Astrocyte of the spinal cord (primary cell): ENCODE measurements around the gene SLC4A9.

Experiments used
- DNase-seq: peaks from one replicate; pipeline ENCODE4 v3.0.0; 2011; ENCODE audit warnings: low read depth, low spot score
- H3K4me3 ChIP-seq: 2 replicates; pipeline ENCODE4 v1.5.1; 2011; ENCODE audit warnings: low read depth, mild to moderate bottlenecking, low read length, moderate library complexity
- in situ Hi-C: cut with HindIII; loops from 2 replicates; pipeline ENCODE4 v1.10.0; 2017; ENCODE audit warnings: low sequenced_read_pairs
- TF ChIP-seq, protein P1 (sequence below): IDR thresholded peaks from 2 replicates; pipeline ENCODE4 v1.5.1; 2012; ENCODE audit warnings: low read depth, mild to moderate bottlenecking, low read length, inconsistent platforms

SLC4A9 gene

DNA sequence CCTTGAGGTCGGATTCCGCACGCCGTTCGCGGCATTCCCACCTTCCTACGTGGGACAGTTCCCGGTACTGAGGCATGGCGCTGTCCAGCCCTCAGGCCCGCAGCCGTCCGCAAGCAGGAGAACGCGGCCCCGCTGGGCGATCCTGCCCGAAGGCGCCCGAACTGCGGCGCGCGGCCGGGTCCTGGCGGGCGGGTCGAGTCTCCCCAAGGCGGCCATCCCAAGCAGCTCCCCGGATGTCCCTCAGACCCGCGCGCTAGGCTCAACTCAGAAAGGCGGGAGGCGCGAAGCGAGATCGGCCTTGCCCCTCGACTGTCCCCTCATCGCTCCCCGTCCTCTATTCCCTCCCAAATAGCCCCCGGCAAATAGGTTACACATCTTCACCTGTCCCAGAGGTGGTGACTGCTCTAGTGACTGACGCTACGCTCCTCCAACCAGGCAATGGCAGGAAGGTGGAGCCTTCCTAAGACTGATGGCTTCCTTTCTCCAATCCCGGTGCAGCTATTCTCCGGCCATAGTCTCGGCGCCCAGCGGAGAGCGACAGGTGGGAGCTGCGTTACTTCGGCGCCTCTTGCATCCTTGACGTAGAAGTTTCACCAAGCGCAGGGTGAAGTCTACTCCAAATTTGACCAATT is 40.9 kb downstream of the SLC4A9 start:
- H3K4me3 ChIP-seq: peak overlapping the region; percentile 98
- DNase-seq: peak; percentile 99
- TF ChIP-seq, protein P1, sequence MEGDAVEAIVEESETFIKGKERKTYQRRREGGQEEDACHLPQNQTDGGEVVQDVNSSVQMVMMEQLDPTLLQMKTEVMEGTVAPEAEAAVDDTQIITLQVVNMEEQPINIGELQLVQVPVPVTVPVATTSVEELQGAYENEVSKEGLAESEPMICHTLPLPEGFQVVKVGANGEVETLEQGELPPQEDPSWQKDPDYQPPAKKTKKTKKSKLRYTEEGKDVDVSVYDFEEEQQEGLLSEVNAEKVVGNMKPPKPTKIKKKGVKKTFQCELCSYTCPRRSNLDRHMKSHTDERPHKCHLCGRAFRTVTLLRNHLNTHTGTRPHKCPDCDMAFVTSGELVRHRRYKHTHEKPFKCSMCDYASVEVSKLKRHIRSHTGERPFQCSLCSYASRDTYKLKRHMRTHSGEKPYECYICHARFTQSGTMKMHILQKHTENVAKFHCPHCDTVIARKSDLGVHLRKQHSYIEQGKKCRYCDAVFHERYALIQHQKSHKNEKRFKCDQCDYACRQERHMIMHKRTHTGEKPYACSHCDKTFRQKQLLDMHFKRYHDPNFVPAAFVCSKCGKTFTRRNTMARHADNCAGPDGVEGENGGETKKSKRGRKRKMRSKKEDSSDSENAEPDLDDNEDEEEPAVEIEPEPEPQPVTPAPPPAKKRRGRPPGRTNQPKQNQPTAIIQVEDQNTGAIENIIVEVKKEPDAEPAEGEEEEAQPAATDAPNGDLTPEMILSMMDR: no peak
- in situ Hi-C loops: no loop called here

DNA sequence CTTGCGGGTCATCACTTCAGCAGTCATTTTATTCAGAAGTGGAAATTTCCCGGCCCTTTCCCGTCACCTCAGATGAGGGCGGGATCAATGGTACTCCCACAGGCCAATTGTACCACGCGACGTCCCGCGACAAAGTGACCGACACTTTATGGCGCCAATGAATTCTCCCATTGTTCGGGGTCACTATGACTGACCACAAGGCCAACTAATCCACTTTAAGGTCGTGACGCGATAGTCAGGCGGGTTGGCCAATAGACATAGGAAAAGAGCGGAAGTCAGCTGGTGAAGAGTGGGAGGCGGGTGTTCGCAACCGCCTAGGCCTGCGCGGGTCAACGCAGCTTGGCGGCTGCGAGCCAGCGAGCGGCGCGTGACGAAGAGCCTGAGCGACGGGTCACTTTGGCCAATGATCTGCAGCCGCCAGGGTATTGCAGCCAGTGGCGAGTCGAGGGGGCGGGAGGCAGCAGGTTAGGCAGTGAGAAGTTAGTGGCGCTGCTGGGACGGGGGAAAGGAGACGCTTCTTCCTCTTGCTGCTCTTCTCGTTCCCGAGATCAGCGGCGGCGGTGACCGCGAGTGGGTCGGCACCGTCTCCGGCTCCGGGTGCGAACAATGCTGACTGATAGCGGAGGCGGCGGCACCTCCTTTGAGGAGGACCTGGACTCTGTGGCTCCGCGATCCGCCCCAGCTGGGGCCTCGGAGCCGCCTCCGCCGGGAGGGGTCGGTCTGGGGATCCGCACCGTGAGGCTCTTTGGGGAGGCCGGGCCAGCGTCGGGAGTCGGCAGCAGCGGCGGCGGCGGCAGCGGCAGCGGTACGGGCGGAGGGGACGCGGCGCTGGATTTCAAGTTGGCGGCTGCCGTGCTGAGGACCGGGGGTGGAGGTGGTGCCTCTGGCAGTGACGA is 41.6 kb downstream of the SLC4A9 start, which contains the start of gene ANKHD1:
Gene ANKHD1, plus strand, starts transcription at position 472 of the 896 bp plus-strand sequence. Its CDS starts 135 bp downstream, at position 607.
- in situ Hi-C loops: no loop called here
- H3K4me3 ChIP-seq: peak within 1 kb of the TSS; percentile 98
- peak; percentile 100 for DNase-seq
- TF ChIP-seq, protein P1: no peak

DNA sequence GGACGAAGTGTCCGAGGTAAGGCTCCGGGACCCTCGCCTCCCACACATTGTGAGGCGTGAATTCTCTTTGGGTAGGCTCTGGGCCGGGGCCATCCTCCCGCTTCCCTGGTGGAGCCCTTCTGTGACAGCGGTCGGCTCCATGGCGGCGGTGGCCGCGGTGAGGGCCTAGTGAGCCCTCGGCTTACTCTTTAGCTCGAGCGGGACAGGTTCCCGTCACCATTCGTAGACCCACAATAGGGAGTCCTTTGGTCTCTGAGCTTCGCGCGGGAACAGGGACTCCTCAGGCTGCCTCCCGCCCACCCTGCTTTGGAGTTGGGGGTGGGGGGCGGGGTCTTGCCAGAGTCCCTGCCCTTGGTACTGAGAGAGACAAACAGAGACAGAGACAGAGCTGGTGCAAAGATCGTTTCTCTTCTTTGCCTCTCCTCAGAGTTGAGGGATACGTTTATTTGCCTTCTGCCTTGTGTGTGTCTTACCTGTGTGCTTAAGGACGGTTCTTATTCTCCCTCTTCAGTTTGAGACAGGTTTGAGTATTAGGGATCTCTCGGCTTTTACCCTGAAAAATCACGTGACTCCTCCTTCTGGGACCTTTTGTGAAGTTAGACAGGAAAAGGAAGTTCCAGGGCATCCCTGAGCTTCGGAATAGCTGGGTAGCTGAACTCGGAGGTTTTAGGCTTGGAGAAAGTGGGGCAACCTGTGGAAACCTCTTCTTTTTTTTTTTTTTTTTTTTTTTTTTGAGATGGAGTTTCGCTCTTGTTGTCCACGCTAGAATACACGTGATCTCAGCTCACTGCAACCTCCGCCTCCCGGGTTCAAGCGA is 42.5 kb downstream of the SLC4A9 start:
- in situ Hi-C loops: no loop called here
- peak; percentile 42 for DNase-seq
- peak overlapping the region; percentile 98 for H3K4me3 ChIP-seq
- TF ChIP-seq, protein P1: no peak

DNA sequence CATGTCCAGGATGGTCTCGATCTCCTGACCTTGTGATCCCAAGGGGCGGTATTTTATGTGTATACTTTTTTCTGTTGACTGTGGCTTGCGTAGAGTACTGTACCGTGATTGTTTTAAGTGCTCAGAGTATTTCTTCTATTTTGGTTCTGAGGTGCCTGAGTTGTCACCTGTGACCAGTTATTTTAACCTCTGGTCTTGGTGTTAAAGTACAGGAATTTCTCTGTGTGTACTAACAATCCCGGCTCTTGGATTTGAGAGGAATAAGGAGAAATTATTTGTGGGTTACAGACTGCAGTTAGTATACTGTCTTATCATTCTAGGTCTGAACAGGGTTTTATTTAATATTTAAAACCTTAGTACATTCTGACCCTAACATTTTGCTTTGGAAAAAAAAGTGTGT is 43.6 kb downstream of the SLC4A9 start:
- in situ Hi-C loops: no loop called here
- DNase-seq: no peak
- H3K4me3 ChIP-seq: no peak overlapping the region
- TF ChIP-seq, protein P1: no peak

DNA sequence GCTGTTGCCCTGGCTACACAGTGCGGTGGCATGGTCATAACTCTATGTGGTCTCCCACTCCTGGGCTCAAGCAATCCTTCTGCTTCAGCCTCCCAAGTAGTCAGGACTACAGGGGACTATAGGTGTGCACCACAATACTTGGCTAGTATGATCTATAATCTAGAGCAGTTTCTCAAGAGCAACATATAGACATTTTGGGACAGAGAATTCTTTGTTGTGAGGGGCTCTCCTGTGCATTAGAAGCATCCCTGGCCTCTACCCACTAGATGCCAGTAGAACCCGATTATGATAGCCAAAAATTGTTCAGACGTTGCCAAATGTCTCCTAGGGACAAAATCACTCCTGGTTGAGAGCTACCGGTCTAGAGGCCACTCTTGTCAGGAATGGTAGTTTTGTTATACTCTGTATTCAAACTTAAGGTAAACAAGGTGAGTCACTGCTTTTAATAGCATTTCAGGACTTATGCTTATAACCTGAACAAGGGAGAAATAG is 48.8 kb downstream of the SLC4A9 start:
- H3K4me3 ChIP-seq: no peak overlapping the region
- TF ChIP-seq, protein P1: no peak
- no peak for DNase-seq
- in situ Hi-C loops: no loop called here

DNA sequence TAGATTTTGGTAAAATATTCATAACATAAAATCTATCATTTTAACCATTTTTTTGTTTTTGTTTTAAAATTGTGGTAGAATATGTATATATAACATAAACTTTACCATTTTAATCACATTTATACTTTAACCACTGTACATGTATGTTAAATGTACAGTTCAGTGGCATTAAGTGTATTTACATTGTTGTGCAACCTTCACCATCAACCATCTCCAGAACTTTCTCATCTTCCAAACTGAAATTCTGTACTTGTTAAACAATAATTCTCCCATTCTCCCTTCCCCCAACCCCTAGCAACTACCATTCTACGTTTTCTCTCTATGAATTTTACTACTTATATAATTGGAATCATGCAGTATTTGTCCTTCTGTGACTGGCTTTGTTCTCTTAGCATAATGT is 53.2 kb downstream of the SLC4A9 start:
- in situ Hi-C loops: no loop called here
- TF ChIP-seq, protein P1: no peak
- no peak for DNase-seq
- no peak overlapping the region for H3K4me3 ChIP-seq
